Thyroid gland (tissue), 4 donors: ENCODE data around the gene PADI2.

Source experiments
- POLR2A ChIP-seq, 2 donors: fragments of 450-650 bp; IDR thresholded peaks; one replicate each; pipeline ENCODE4 v1.6.1; 2017; ENCODE audit warnings: antibody characterized with exemption in 2 of 2, mild to moderate bottlenecking in 2 of 2, moderate library complexity in 1 of 2
- TF ChIP-seq, protein P1 (sequence below), 6 experiments: fragments of 200-600 bp in 3 of 6; fragments of 450-650 bp in 3 of 6; sonication (generic) in 3 of 6; IDR thresholded peaks; one replicate each; pipeline ENCODE4 v1.5.1; 2016 to 2019; ENCODE audit warnings: antibody characterized with exemption in 6 of 6, mild to moderate bottlenecking in 2 of 6, inconsistent platforms in 1 of 6, moderate library complexity in 1 of 6

DNA sequence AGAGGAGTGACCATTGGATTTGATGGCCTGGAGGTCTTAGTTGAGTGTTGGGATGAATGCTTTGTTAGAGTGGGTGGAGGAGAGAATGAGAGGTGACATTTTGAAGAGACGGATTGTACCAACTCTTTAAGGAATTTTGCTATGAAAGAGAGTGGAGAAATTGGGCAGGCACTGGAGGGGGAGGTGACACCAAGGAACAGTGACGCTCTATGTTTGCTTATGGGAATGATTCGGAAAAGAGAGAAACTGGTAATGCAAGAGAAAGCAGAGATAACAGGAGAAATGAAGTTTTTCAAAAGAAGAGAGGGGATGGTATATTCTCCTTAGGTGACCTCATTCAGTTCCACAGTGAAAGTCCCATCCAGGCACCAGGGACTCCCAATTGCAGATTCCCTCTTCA is 24.5 kb upstream of the PADI2 start:
- TF ChIP-seq, protein P1, sequence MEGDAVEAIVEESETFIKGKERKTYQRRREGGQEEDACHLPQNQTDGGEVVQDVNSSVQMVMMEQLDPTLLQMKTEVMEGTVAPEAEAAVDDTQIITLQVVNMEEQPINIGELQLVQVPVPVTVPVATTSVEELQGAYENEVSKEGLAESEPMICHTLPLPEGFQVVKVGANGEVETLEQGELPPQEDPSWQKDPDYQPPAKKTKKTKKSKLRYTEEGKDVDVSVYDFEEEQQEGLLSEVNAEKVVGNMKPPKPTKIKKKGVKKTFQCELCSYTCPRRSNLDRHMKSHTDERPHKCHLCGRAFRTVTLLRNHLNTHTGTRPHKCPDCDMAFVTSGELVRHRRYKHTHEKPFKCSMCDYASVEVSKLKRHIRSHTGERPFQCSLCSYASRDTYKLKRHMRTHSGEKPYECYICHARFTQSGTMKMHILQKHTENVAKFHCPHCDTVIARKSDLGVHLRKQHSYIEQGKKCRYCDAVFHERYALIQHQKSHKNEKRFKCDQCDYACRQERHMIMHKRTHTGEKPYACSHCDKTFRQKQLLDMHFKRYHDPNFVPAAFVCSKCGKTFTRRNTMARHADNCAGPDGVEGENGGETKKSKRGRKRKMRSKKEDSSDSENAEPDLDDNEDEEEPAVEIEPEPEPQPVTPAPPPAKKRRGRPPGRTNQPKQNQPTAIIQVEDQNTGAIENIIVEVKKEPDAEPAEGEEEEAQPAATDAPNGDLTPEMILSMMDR (IDR thresholded peaks at IDR 0.05): no peak
- no peak for TF ChIP-seq POLR2A (IDR thresholded peaks at IDR 0.05)
